HG03095 (cell line): Measurements from ENCODE around the gene LDB2.

ENCODE experiments used
- ATAC-seq: cut with Tn5 transposase; IDR thresholded peaks from one replicate; pipeline ENCODE4 v1.9.1; 2021; ENCODE audit warnings: moderate library complexity; ENCODE audit not compliant: unreplicated experiment

The LDB2 gene

DNA sequence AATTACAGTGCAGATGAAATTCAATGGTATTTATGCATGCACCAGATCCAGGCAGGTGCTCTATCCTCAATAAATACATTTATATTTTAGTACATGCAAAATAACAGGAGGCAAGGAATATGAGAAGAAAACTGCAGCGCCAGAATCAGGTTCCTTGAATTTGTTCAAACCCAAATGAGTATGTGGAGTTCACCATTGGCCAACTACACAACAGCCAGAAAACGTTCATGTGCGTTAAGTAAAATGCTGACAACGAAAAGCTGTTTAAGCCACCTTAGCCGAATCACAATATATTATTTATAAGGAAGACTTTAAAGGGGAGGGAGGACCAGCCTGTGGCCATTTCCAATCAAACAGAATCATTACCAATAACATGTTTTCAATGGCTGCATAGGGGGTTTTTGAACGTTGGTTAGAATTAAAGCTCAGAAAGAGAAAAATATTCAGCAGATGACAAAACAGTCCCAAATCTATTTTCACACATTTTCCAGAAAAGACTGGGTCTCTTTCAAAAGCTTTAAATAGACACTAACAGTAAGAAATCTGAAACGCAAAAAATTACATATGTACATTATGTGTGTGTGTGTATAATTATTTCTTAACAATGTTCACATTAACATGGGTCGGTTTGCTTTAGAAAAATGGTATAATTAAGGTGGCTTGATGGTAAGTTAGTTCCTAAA is 171.9 kb downstream of the LDB2 start:
- ATAC-seq = no peak

GRCh38 chr4:16725252-16725651 is 173.2 kb downstream of the LDB2 start:
- ATAC-seq = no peak

DNA sequence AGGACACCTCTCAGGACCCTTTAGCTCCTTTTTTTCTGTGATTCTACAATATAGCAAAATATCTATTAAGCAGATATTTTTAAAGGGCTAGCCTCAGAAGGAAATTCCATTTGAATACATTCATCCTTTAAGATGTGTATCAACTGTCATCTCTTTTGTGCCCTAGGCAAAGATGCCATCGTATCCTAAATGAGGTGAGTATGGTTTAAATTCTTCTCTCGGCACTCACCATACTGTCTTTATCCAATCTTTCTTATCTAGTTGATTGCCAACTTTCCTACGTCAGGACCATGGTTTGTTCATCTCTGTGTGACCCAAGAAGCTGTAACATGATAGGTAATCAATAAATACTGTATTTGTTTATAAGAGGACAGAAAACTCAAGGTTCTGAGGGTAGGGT is 176.0 kb downstream of the LDB2 start:
- ATAC-seq = no peak

DNA sequence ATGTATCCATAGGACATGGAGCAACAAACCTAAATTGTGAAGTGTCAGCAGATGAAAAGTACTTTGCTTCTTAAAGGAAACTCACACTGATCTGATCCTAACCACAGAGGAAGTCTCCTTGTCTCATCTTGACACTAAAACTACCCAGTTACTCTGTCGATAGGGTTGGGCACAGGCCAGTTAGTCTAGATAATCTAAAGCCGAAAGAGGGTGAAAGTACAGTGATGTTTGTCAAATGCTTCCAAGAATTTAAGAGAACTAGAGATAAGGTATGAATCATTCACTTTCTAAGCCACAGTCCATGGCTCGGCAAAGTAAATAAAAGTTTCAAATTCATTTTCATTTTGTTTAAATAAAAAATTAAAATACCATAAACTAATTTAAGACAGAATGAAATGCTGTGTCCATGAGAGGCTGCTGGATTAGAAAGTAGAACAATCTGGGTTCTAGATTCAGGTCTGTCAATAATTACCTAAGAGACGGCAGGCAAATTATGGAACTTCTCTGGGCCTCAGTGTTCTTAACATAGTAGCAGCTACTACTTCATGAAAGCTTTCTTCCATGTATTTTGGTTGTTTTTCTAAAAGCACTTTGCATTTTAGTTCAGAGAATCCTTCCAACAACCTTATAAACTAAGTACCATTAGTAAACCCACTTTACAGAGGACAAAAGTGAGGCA is 176.7 kb downstream of the LDB2 start:
- no peak for ATAC-seq

DNA sequence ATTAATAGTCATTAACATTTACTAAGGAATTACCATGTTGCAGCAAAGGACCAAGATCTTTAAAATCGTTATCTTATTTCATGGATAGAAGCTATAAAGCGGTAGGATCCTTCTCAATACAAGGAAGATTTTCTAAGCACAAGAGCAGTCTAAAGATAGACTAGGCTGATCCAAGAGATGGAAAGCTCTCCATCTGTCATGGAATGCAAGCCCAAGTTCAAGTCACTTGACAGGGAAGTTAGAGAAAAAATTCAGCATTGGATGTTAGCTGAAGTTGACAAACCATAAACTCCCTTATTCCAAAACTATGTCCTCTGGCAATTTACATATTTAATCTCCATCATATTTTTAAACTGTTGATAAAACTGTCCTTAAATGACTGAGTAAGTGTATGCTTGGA is 177.7 kb downstream of the LDB2 start:
- ATAC-seq = no peak

GRCh38 chr4:16717266-16717970 is 181.0 kb downstream of the LDB2 start:
- no peak for ATAC-seq

- no peak for ATAC-seq
These were observed 183.0 kb downstream of the LDB2 start for GRCh38 chr4:16715482-16715881.

DNA sequence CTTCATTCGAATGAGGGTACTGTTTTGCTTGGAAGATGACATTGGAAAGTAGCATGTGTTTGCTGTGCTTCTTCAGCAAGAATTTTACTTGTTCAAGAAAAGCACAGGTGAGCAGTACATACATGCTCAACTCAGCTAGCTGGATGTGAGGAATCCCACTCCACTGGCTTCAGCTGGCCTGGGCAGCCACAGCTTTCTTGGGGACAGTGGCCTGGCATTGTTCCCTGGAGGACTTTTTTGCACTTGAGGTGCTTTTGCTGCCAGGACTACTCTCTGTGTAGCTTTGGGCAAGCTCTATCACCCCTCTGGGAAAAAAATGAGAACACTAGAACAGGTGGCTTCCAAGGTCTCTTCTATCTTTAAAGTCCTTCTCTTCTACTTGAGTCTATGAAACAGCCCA is 184.3 kb downstream of the LDB2 start:
- ATAC-seq = no peak

GRCh38 chr4:16713696-16714095 is 184.7 kb downstream of the LDB2 start:
- ATAC-seq = no peak

DNA sequence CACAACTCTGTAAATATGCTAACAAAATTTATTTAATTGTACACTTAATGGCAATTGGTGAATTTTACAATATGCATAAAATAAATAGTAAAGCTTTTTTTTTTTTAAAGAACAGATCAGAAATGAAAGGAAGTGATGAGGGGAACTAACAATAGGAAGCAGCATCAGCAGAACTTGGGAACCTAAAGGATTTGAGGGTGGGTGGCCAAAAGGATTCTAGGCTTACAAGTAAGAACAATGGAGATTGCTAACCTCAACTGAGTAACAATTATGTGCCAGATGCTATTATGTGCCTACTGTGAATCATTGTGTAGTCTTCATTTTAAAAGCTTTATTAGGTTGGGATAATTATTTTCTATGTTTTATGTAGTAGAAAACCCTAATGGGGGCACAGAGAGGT is 185.2 kb downstream of the LDB2 start:
- ATAC-seq = no peak

DNA sequence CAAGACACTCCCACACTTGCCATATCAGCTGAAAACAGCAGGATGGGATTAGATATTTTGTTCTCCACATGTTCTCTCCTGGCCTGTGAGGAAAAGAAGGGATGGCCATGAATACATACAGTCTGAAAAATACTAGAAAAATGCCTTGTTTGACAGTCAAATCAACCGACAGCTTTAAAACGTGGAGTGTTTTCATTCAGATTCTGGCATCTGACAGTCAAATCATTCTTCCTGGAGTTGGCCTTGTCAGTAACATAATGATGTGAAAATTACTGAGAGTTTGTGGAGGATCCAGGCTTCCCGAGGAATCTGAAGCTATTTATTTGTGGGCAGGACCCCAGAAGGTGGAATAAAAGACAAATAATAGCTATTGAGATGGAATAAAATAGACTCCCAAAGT is 188.2 kb downstream of the LDB2 start:
- no peak for ATAC-seq

DNA sequence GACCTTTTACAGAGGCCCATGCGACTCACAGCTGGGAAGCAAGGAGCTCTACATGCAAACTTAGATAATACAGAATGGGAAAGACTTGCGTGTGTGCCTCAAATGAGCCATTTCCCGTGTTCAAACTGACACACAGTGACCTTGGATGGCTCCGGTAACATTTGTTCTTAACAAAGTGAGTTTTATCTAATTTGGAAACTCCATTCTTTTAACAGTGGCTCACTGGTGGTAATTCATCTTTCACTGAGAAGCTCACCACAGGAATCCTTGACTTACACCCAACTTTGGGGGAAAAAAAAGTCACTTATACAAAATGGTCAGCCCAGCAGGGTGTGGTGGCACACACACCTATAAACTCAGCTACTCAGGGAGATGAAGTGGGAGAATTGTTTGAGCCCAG is 190.6 kb downstream of the LDB2 start:
- no peak for ATAC-seq

DNA sequence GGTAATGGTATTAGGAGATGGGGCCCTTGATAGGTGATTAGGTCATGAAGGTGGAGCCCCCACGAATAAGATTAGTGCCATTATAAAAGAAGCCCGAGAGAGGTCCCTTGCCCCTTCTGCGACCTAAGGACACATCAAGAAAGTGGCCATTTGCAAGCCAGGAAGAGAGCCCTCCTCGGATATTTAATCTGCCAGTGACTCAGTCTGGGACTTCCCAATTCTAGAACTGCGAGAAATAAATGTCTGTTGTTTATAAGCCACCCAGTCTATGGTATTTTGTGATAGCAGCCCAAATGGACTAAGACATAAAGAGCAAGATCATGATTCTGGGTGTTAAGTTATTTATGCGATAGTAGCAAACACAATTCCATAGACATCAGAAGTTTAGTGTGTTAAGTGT is 192.2 kb downstream of the LDB2 start:
- no peak for ATAC-seq

DNA sequence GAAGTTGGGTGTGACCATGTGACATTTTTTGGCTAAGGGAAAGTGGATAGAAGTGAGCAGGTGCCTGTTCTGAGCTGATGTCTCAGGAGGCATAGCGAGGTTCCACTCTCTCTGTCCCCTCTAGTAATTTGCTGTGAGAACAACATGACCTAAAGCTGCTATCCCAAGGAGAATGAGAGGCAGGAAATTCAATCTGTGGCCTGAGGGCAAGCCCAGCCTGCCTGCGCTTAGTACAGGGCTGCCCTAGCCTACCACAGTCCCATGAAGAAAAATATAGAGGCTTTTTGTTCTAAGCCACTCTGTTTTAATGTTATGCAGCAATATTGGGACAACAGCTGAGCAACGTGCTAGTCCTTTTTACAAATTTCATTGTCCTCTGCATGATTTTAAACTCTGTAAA is 193.1 kb downstream of the LDB2 start:
- ATAC-seq = no peak

DNA sequence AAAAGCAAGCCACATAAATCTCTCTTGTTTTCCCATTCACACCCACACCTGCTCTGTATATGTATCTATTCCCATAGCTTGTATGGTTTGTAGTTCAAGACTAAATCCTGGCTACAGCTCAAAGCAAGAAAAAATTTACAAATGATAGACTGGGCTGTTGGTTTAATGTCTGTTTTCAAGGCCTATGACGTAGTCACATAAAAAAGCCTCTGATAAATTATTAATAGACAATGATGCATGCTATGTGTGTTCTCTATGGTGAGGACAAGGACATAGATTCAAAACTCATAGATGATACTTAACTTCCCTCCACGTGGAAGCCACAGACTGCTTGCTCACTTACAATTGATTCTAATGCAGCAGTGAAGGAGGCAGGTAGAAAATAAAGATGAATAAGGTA is 194.0 kb downstream of the LDB2 start:
- ATAC-seq = no peak

GRCh38 chr4:16695896-16696295 is 202.5 kb downstream of the LDB2 start:
- ATAC-seq = no peak

DNA sequence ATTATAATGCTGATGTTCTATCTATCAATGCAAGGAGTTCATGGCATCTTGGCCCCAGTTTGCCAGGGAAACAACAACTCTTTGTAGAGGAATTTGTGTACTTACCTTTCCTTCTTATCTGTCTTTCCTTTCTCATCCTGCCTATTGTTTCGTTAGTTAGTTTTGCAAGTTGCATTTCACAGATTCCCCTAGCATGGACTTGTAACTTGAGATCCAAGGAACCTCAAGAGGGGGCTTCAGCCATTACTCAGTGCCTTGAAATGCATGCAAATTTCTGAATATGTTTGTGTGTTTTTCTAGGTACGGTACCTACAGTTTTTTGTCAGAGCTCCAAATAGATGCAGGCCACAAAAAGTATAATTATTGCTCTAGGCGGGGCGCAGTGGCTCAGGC is 203.6 kb downstream of the LDB2 start:
- no peak for ATAC-seq

DNA sequence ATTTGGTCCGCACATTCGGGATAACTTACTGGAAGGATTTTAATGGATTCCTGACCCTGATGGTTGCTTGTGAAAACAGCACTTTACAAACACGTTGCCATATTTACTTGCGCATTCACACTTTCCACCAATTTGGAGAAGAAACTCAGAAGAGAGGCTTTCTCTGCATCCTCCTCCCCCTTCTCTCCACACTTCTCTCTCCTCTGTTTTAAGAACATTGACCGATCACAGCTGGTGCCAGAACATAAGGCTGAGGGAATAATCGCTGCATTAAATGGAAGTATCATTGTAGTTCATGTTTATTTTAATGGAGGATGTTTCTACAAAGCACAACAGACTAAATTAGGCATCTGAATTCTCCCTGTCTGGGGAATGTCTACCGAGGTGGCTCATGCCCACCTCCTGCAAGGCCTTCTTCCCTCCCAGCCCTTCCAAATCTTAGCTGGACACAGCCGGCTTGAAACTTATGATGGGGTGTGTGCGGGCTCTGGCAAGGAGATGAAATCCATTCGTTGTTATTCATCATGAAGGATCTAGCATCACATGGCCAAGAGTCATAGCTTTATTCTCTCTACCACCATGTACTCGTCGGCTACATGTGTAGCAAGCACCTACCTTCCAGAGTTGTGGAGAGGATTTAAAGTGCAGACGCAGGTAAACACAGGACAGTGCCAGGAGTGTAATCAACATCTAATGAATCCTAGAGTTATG is 204.1 kb downstream of the LDB2 start:
- no peak for ATAC-seq

- ATAC-seq = no peak
These were observed 204.8 kb downstream of the LDB2 start for GRCh38 chr4:16693641-16694040.

DNA sequence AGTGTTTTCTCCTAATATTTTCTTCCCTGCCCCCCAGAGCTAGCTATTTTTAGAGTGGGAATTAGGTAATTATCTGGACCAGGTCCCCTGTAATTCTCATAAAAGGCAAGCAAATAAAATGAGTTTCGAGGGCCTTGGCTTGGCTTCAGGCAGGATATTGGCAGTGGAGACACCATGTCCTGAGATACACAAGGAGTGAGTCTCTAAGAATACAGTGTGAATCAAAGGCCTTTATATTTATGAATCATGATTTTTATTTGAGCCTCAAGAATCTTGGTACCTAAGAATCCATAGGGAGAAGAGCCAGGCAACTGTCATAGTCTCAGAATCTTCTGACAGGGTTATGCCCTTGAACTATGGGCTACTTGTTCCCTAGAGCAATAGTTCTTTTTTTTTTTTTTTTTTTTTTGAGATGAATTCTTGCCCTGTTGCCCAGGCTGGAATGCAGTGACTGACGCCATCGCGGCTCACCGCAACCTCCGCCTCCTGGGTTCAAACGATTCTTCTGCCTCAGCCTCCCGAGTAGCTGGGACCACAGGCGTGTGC is 205.4 kb downstream of the LDB2 start:
- ATAC-seq = no peak

GRCh38 chr4:16692524-16692923 is 205.9 kb downstream of the LDB2 start:
- ATAC-seq = no peak
